Glomerular visceral epithelial cell (primary cell): ENCODE results near the gene ICA1L.

Experiments used
- DNase-seq: peaks from one replicate; pipeline ENCODE4 v3.0.0-alpha.2; 2016; ENCODE audit errors: extremely low spot score

ICA1L gene

DNA sequence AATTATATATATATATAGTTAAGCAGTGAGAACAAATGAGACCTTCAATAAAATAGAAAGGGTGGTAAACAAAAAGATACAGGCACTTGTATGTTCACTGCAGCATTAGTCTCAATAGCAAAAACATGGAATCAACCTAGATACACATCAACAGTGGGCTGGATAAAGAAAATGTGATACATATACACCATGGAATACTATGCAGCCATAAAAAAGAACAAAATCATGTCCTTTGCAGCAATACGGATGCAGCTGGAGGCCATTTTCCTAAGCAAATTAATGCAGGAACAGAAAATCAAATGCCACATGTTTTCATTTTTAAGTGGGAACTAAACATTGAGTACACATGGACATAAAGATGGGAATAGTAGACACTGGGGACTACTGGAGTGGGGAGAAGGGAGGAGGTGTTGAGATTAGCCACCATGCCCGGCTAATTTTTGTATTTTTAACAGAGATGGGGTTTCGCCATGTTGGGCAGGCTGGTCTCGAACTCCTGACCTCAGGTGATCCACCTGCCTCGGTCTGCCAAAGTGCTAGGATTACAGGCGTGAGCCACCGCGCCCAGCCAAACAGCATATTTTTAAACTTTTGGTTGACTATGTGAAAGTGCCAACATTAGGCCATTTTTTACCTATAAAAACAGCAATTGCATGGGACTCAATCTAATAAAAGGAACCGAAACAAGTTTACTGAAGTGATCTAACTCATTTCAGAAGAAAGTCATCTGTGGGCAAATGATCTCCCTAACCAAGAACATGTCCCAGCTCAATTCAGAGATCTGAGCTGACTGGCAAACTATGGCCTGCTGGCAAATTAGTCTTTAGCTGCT is 23.7 kb downstream of the ICA1L start:
- DNase-seq = no peak

DNA sequence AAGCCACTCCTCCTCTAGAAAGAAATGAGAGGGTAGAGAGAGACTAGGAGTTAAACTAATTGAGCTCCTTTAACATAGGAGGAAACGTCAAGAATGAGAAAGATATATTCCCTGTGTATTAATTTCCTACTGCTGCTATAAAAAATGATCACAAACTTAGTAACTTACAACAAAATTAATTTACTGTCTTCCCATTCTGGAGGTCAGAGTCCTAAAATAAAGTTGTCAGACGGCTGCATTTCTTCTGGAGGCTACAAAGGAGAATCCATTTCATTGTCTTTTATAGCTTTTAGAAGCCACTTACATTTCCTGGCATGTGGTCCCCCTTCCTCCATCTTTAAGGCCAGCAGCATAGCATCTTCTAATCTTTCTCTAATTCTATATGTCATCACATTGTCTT is 26.9 kb downstream of the ICA1L start:
- DNase-seq = no peak

DNA sequence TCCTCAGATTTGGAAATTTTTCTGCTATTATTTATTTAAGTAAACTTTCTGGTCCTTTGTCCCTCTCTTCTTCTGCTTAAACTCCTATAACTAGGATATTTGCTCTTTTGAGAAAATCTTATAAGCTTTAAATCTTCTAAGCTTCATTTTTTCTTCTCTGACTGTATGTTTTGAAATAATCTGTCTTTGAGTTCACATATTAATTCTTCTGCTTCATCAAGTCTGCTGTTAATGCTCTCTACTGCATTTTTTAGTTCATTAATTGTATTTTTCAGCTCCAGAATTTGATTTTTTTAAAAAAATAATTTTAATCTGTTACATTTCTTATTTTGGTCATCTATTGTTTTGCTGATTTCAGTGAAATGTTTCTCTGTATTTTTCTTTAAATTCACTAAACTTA is 28.9 kb downstream of the ICA1L start:
- DNase-seq = no peak

DNA sequence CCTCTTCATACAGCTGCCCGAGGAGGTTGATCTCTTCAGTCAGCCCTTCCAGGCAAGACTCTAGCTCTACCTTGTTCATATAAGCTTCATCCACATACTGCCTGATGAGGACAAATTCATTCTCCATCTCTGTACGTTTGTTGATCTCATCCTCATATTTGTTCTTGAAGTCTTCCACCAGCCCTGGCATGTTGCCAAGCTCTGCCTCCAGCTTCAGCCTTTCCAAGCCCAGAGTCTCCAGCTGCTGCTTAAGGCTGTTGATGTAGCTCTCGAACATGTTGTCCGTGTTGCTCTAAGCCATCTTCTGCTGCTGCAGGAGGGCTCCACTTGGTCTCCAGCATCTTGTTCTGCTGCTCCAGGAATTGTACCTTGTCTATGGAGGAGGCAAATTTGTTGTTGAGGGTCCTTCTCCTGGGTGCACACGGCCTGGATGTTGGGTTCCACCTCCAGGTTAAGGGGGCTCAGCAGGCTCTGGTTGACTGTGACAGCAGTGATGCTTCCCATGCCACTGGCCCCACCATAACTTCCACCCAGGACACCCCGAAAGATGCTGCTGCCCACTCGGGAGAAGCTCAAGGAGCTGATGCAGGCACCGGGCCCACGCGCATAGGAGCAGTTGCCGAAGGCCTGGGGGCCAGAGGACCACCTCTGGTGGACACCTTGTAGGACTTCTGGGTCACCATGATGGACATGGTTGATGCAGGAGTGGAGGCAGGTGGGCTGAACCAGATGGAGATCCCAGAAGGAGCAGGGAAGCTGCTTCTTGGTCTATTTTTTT is 30.3 kb downstream of the ICA1L start:
- no peak for DNase-seq

DNA sequence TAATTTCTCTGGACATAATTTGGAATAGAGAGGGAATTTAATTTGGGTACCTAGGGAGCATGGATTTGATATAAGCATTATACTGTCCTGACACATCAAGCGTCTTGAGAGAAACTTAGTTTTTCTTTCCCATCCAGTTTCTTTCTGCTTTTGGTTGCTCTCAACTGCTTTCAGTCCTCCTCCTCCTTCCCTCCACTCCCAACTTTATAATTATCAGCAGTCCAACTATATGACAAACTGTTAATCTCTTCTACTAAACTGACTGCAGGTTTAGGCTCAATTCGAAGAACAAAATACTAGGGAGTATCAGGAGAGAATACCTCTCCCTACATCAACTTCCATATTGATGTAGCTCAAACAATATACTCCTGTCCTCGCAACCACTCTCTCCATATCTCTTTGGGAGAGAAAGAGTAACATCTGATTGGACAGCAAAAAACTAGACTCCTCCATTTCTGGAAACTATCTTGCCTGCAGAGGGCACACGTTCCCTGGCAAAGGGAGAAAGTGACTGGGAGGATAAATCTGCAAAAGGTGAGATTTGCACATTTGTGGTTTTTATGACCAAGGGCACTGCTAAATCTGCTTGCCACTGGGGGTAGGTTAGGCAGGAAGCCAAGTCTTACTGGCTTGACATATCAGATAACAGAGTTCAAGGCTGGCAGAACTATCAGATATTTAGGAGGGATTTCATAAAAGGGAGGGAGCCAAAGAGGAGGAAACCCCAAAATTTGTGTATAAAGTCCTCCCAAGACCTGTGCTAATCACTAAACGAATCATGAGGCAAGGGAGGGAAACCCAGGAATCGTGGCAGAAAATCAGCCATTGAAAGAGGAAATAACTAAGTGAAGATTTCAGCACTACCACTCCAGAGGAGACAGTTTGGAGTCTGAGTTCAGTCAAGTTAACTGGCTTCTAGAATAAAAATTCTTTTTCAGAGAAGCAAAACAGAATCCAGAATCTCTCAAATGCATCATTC is 40.0 kb downstream of the ICA1L start:
- DNase-seq = peak; percentile 80

DNA sequence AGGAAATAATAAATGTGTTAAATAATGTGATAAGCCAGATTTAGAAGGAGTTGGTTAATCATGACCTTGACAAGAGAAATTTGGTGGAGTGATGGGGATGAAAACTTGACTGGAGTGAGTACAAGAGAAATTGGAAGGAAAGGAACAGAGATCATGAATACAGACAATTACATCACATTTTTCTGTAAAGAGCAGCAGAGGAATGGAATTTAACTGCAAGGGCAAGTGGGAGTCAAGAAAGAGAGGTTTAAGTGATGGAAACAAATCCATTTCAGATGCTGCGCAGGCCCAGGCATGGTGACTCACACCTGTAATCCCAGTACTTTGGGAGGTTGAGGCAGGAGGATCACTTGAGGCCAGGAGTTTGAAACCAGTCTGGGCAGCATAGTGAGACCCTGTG is 46.7 kb downstream of the ICA1L start:
- DNase-seq = no peak

DNA sequence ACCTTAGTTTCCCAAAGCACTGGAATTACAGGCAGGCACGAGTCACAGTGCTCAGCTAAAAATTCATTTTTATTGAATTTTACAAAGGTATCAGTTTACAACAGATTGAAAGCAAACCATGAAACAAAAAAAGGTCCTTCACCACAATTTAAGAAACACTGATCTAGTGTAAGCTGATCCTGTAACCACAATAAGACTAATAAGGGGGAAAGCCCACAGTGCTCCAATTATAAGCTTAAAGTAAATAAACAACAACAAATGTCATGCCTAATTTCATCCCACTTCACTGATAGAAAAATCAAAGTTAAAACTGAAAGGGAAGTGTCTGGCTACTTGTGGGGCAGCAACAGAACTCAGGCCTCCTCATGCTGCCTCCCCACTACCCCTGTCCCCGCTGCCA is 49.2 kb downstream of the ICA1L start:
- DNase-seq = no peak

DNA sequence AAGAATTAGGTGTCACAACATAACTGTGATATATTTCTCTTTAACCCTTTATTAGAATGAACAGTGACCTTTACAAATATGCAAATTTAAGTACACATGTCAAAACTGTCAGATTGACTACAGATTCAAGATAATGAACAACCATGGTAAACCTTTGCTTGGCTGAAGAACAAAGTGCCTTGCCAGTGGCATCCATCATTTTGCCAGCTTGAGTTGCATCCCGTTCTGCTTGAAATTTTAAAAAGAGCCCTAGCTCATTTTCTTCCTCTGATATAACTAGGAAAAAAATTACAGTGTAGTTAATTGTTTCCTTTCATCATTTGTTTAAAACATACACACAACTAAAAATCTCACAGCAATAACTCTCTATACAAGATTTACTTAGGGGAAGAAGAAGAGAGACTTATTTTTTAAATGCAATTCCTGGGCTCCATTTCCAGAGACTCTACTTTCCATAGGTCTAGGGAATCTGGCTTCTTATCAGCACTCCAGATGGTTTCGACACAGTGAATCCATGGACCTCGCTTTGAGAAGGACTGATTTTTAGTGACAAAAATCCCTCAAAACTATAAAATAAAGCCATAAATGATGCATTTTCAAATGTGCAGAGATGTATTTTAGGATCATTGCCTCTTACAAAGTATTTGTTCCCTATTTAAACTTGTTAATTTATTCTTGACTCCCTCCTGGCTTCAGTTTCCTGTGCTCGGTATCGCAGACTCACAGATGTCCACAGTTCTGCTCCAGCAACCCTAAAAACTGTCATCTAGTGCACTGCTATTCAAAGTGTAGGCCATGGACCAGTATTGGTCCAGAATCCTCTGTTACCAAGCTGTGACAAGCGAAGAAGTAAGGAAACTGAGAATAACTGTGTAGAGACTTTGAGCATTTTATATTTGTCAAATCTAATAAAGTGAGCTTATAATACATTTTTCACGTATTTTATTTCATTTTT is 50.1 kb downstream of the ICA1L start:
- no peak for DNase-seq

DNA sequence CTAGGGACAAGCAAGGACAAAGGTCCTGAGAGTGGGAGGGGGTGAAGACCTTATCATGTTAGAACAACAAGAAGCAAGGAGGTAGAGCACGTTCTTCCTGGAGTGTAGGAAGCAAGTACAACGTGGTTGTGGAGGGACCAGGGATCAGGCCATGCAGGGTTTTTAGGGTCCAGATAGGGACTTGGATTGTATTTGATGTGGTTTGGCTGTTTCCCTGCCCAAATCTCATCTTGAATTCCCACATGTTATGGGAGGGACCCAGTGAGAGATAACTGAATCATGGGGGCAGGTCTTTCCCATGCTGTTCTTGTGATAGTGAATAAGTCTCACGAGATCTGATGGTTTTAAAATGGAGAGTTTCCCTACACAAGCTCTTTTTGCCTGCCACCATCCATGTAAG is 53.2 kb downstream of the ICA1L start:
- DNase-seq = no peak

DNA sequence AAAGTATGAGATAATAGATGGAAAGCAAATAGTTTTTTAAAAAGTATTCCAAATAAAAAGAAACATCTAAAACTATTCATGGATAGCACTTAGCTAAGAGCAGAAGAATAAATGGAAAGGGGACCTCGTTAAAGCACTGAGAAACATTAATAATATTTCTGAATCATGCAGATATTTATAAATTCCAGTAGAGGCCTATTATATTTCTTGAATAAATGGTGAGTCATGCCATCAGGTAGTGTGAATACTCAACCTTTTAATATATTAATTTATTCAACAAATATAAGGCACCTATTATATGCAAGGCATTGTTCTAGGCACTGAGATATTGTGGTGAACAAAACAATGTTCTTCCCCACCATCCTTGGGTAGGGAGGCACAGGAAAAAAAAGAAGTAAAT is 53.8 kb downstream of the ICA1L start:
- no peak for DNase-seq

DNA sequence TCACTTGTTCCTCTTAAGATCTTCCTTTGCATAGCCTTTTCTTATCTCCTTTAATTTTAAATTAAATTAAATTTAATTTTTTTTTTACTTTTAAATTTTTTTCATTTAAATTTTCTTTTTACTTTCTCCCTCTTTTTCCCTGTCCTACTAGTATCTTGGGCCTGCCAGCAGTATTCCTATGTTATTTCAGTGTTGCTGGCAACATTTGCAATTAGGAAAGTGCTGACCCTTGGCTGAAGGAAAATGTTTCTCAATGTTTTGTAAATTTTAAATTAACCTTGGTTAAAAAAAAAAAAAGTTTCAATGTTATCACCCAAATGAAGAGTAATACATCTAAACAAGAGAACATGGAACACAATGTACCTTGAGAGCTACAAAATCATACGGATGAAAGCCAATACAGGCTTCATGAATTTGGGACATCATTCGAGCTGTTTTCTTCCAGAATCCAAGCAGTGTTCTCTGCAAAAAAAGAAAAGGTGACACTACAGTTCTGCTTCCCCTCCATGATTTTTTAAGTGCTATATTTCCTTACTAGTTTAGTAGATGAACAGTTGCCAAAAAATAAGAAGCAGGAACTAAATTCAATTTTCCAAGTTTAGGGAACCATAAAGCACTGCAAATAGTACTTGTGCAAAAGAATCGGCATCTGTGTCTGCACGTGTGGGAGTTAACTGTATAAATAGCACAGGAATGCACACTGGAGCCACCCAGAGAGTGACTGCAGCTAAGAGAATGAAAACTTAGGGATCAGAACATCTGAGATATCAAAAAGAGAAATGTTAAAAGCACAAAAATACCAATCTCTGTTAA is 55.8 kb downstream of the ICA1L start:
- DNase-seq = no peak

DNA sequence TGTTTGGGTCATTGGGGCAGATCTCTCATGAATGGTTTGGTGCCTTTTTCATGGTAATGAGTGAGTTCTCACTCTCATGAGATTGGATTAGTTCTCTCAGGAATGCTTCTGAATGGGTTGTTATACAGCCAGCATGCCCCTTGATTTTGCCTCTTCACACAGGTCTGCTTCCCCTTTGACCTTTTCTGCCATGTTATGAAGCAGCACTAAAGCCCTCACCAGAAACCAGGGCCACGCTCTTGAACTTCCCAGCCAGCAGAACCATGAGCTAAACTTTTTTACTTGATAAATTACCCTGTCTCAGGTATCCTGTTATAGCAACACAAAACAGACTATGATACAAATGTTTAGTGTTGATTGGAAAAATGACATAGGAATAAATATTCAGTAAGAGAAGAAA is 57.3 kb downstream of the ICA1L start:
- no peak for DNase-seq

DNA sequence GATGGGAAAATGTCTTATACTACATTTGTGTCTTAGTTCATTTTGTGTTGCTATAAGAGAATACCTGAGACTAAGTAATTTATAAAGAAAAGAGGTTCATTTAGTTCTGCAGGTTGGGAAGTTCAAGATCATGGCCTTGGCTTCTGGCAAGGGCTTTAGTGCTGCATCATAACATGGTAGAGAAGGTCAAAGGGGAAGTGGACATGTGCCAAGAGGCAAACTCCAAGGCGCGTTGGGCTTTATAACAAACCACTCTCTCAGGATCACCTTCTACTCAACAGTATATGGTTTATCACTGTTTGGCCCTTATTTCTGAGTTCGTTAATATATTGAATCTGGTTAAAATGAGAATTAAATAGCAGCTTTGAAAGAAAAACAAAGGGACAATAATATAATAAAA is 58.2 kb downstream of the ICA1L start:
- DNase-seq = no peak

DNA sequence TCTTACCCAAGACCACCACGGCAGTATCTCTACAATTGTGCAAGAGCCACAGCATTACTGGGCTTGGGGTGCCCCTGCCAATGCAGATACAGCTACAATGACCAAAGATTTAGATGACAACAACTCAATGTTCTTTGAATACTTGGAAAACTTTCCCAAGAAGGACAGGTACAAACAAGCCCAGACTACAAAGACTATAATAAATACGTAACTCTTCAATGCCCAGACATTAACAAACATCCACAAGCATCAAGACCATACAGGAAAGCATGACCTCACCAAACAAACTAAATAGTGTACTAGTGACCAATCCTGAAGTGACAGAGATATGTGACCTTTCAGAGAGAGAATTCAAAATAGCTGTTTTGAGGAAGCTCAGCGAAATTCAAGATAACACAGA is 62.8 kb downstream of the ICA1L start:
- no peak for DNase-seq

DNA sequence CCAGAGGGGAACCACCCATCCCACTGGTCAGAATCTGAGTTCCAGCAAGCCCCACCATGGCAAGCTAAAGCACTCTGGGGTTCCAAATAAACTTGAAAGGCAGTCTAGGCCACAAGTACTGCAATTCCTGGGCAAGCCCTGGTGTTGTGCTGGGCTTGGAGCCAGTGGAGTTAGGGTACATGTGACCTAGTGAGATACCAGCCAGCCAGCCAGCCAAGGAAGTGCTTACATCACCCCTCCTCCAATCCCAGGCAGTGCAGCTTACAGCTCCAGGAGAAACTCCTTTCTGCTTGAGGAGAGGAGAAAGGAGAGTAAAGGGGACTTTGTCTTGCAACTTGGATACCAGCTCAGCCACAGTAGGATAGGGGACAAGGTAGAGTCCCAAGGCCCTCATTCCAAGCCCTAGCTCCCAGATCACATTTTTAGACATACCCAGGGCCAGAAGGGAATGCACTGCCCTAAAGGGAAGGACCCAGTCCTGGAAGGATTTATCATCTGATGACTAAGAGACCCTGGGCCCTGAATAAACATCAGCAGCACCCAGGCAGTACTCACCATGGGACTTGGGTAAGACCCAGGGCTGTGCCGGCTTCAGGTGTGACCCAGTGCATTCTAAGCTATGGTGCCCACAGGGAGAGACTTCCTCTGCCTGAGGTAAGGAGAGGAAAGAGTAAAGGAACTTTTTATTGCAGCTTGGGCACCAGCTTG is 64.0 kb downstream of the ICA1L start:
- DNase-seq = peak; percentile 91

DNA sequence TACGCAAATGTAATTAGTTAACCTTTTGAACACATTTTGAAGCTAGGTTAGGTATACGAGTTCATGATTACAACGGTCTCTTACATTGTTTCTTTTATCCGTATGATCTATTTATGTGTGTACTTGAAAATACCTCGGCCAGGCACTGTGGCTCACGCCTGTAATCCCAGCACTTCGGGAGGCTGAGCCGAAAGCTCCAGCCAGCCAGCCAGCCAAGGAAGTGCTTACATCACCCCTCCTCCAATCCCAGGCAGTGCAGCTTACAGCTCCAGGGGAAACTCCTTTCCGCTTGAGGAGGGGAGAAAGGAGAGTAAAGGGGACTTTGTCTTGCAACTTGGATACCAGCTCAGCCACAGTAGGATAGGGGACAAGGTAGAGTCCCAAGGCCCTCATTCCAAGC is 65.7 kb downstream of the ICA1L start:
- DNase-seq = peak; percentile 32

DNA sequence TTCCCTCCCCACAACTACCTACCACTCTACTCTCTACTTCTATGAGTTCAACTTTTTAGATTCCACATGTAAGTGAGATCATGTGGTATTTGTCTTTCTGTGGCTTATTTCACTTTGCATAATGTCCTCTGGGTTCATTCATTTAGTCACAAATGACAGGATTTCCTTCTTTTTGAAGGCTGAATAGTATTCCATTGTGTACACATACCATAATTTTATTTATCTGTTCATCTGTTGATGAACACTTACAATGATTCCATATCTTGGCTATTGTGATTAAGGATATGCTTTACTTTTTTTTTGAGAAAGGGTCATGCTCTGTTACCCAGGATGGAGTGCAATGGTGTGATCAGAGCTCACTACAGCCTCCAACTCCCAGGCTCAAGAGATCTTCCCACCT is 73.6 kb downstream of the ICA1L start:
- no peak for DNase-seq

DNA sequence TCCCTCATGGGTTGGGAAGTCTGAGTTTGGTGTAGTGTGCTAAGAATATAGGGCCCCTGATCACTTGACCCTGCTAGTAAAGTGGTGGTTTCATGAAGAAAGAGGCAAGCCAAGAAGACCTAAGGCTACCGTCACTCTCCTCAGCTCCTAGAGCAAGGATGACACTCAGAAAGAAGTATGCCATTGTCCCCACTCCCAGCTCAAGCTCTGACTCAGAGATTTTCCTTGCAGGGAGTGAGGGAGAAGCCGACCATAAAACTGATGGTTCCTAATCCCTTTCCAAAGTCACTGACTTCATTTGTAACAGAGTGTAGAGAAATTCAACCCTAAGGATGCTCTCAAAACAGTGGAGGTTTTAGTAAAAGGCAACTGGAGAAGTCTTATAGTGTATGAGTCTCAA is 80.9 kb downstream of the ICA1L start:
- peak; percentile 6 for DNase-seq

DNA sequence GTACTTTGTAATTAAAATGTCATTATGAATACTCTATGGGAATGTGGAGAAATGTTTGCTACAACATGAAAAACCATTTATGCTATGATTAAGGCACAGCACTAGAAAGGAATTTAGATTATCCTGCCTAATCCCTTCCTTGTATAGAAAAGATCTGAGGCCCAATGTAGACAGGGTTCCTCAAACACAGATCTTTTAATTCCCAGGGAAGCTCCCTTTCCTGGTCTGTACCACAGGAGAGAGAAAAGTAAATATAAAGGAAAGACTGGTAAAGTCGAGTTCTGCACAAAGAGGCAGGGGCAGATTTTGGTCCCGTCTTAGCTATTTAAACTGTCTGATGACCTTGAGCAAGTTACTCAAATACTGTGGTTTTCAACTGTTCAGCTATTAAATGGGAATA is 84.7 kb downstream of the ICA1L start:
- DNase-seq = no peak
